ENCODE measurements around the gene ANAPC10.

- TF ChIP-seq EZH2 (IDR thresholded peaks at IDR 0.05; ENCODE audit: low read length, missing control alignments) (no peak), CTCF (conservative IDR thresholded peaks at IDR 0.05 in 1 of 2, IDR thresholded peaks at IDR 0.05 in 1 of 2; ENCODE audit: low read depth in 1 of 2, low read length in 2 of 2) (no peak)
Measured at GRCh38 chr4:144985014-144985413, 113.0 kb downstream of the ANAPC10 start.
